D721Med (cell line): ENCODE measurements around the gene MTF1.

Experiments
- DNase-seq: peaks from one replicate; pipeline ENCODE4 v3.0.0; 2011; ENCODE audit warnings: low spot score; ENCODE audit not compliant: insufficient read length
- FAIRE-seq: peaks from 2 replicates; lab custom pipeline; 2011; peaks lifted over from hg19 to GRCh38; lab: Jason Lieb, UNC
- TF ChIP-seq, protein P1 (sequence below): IDR thresholded peaks from 2 replicates; pipeline ENCODE4 v1.5.1; 2012; ENCODE audit warnings: mild to moderate bottlenecking, control low read depth; ENCODE audit not compliant: insufficient read depth; ENCODE audit errors: missing control alignments

Gene MTF1

DNA sequence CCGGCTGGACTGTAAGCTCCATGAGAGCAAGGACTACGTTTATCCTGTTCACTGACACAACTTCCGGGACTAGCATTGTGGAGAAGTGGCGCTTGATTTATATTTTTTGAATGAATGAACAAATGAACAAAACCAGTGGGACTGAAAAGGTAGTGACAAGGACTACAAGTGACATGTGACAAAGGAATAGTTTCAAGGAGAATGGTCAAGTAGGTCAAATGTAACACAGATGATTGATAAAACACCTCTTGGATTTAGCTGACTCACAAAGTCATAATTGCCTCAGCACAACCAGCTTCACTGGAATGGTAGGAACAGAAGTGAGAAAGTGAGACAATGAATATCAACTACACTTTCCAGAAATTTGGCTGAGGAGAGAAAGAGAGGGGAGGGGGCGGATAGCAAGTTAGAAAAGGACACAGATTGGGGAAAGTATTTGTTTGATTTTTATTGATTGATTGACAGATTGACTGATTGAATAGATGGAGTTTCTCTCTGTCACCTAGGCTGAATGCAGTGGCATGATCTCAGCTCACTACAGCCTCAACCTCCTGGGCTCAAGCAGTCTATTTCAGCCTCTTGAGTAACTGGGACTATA, 14.2 kb downstream of the MTF1 start:
- TF ChIP-seq, protein P1, sequence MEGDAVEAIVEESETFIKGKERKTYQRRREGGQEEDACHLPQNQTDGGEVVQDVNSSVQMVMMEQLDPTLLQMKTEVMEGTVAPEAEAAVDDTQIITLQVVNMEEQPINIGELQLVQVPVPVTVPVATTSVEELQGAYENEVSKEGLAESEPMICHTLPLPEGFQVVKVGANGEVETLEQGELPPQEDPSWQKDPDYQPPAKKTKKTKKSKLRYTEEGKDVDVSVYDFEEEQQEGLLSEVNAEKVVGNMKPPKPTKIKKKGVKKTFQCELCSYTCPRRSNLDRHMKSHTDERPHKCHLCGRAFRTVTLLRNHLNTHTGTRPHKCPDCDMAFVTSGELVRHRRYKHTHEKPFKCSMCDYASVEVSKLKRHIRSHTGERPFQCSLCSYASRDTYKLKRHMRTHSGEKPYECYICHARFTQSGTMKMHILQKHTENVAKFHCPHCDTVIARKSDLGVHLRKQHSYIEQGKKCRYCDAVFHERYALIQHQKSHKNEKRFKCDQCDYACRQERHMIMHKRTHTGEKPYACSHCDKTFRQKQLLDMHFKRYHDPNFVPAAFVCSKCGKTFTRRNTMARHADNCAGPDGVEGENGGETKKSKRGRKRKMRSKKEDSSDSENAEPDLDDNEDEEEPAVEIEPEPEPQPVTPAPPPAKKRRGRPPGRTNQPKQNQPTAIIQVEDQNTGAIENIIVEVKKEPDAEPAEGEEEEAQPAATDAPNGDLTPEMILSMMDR, result no peak
- DNase-seq (no peak), FAIRE-seq (no peak)

DNA sequence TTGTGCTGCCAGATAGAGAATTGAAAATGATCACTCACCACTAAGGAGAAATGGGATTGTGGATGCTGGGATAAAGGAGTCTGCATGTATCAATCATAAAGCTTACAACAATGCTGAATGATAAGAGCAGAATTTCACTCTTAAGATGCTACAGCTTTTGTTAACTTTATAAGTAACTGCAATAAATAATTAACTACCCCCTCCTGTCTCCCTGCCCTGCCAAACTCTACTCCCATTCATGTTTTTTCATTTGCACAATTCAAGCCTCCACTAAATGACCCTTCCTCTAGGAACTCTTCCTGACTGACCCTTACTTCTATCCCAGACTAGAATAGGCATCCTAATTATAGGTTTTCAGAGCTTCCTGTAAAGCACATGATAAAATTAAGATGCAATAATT, 14.9 kb downstream of the MTF1 start:
- no peak for DNase-seq

DNA sequence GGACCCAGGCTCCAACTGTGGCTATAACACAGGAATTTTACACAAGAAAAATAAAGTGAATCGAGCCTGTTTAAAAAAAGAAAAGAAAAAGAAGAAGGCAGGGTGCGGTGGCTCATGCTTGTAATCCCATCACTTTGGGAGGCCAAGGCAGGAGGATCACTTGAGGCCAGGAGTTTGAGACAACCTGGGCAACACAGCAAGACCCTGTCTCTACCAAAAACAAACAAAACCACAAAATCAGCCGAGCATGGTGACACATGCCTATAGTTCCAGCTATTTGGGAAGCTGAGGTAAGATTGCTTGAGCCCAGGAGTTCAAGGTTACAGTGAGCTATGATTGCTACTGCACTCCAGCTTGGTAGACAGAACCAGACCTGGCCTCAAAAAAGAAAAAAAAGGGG, 17.7 kb downstream of the MTF1 start:
- DNase-seq (no peak), FAIRE-seq (no peak)
- TF ChIP-seq, protein P1, result no peak

More for the DNA sequence above, 14.9 kb downstream of the MTF1 start:
- no peak for FAIRE-seq
- TF ChIP-seq, protein P1, result no peak

DNA sequence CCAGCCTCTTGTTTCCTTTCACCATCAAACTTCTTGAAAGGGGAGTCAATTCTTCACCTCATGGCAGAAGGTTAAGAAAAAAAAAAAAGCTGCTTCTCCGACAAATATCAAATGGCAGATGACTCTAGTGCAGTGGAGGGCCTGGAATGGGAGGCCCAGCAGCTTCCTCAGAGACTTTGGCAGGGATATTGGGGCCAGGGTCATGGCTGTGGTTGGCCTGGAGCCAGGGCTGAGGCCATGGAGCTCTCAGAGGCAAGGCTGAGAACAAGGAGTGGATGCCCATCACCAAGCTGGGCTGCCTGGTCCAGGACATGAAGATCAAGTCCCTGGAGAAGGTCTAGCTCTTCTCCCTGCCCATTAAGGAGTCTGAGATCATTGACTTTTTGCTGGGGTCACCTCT, 18.7 kb downstream of the MTF1 start:
- DNase-seq (no peak), FAIRE-seq (no peak)
- TF ChIP-seq, protein P1, result no peak

- TF ChIP-seq, protein P1, result no peak
- DNase-seq (no peak), FAIRE-seq (no peak)
Measured at GRCh38 chr1:37839676-37840075, 19.7 kb downstream of the MTF1 start.

- FAIRE-seq, result no peak
- TF ChIP-seq, protein P1, result no peak
- DNase-seq, result no peak
Measured at GRCh38 chr1:37836788-37837187, 22.6 kb downstream of the MTF1 start.

- FAIRE-seq, result no peak
- TF ChIP-seq, protein P1, result no peak
- DNase-seq, result no peak
Measured at GRCh38 chr1:37831809-37832208, 27.6 kb downstream of the MTF1 start.
